Neural crest cell (in vitro differentiated cells): ENCODE results near the gene PGA4. TPM values are rescaled to one million over a fixed set of nuclear protein-coding genes. Genes with fewer than 3 reads are reported as not detected.
A peak's percentile ranks its signal among the peaks of the same experiment; 100 is the strongest.
"Not testable (repeated sequence)": the region's sequence is repeated elsewhere in the genome, so short reads cannot be mapped to it uniquely, and the experiment has no call there.

Experiments
- DNase-seq: peaks from one replicate; pipeline ENCODE4 v3.0.0; 2021; ENCODE audit warnings: low read depth, mixed read lengths, low spot score
- H3K27ac Mint-ChIP-seq: one replicate; pipeline ENCODE4 v1.8.0; 2021; ENCODE audit warnings: mild to moderate bottlenecking, mixed read lengths; ENCODE audit not compliant: unreplicated experiment
- H3K27me3 Mint-ChIP-seq: 2 replicates; pipeline ENCODE4 v1.8.0; 2021; ENCODE audit warnings: low read depth, mild to moderate bottlenecking, mixed read lengths
- H3K36me3 Mint-ChIP-seq: 2 replicates; pipeline ENCODE4 v1.8.0; 2021; ENCODE audit warnings: low read depth, mild to moderate bottlenecking, mixed read lengths
- H3K4me1 Mint-ChIP-seq: 2 replicates; pipeline ENCODE4 v1.8.0; 2021; ENCODE audit warnings: mixed read lengths
- H3K4me3 Mint-ChIP-seq: one replicate; pipeline ENCODE4 v1.8.0; 2021; ENCODE audit warnings: mild to moderate bottlenecking, mixed read lengths
- H3K9me3 Mint-ChIP-seq: 2 replicates; pipeline ENCODE4 v1.8.0; 2021; ENCODE audit warnings: mixed read lengths
- total RNA-seq: library from RNA; stranded (reverse); gene quantifications from 2 replicates; pipeline ENCODE4 v1.2.1, GENCODE V29; 2021
- TF ChIP-seq, protein P1 (sequence below): fragments of 200-600 bp; sonication (generic); conservative IDR thresholded peaks from 2 replicates; pipeline ENCODE4 v1.5.0; 2021; ENCODE audit warnings: antibody characterized with exemption, mild to moderate bottlenecking

The PGA4 gene
- total RNA-seq, 1 donor from 2014 or later = not detected

- no peaks in the 10 kb centered on the region for H3K36me3 Mint-ChIP-seq
- peaks cover 34% of the 10 kb centered on the region for H3K27me3 Mint-ChIP-seq
- no peak overlapping the region for H3K27ac Mint-ChIP-seq
- H3K9me3 Mint-ChIP-seq = peaks cover 4% of the 10 kb centered on the region
- H3K4me3 Mint-ChIP-seq = no peak overlapping the region
- no peak for DNase-seq
- no peaks in the 10 kb centered on the region for H3K4me1 Mint-ChIP-seq
- TF ChIP-seq, protein P1, sequence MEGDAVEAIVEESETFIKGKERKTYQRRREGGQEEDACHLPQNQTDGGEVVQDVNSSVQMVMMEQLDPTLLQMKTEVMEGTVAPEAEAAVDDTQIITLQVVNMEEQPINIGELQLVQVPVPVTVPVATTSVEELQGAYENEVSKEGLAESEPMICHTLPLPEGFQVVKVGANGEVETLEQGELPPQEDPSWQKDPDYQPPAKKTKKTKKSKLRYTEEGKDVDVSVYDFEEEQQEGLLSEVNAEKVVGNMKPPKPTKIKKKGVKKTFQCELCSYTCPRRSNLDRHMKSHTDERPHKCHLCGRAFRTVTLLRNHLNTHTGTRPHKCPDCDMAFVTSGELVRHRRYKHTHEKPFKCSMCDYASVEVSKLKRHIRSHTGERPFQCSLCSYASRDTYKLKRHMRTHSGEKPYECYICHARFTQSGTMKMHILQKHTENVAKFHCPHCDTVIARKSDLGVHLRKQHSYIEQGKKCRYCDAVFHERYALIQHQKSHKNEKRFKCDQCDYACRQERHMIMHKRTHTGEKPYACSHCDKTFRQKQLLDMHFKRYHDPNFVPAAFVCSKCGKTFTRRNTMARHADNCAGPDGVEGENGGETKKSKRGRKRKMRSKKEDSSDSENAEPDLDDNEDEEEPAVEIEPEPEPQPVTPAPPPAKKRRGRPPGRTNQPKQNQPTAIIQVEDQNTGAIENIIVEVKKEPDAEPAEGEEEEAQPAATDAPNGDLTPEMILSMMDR = no peak
Measured at GRCh38 chr11:61176446-61176845, 45.7 kb upstream of the PGA4 start.

DNA sequence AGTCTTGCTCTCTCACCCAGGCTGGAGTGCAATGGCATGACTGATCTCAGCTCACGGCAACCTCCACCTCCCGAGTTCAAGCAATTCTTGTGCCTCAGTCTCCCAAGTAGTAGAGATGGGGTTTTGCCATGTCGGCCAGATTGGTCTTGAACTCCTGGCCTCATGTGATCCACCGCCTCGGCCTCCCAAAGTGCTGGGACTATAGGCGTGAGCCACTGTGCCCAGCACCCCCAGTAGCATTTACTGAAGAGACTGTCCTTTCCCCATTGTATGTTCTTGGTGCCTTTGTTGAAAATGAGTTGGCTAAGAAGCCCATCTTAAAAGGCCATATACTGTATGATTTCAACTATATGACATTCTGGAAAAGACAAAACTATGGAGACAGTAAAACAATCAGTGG lies 41.9 kb upstream of the PGA4 start:
- not testable (repeated sequence) for H3K4me3 Mint-ChIP-seq, H3K36me3 Mint-ChIP-seq, DNase-seq, H3K27ac Mint-ChIP-seq, H3K4me1 Mint-ChIP-seq, H3K9me3 Mint-ChIP-seq
- peaks cover 18% of the 10 kb centered on the region for H3K27me3 Mint-ChIP-seq

DNA sequence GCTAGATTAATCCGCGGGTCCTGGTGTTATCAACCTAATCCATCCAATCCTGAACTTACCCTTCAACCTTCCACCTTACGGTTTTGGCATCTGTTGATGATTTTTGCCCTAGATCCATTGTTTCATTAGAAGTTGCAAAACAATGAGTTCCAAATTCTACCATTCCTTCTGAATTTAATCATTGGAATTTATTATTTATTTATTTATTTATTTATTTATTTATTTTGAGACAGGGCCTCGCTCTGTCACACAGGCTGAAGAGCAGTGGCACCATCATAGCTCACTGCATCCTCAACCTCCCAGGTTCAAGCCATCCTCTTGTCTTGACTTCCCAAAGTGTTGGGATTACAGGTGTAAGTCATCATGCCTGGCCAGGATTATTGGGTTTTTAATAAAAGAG lies 40.7 kb upstream of the PGA4 start:
- DNase-seq = no peak
- H3K27me3 Mint-ChIP-seq = peaks cover 9% of the 10 kb centered on the region
- no peaks in the 10 kb centered on the region for H3K4me1 Mint-ChIP-seq
- TF ChIP-seq, protein P1 = no peak
- H3K36me3 Mint-ChIP-seq = no peaks in the 10 kb centered on the region
- H3K9me3 Mint-ChIP-seq = no peaks in the 10 kb centered on the region
- H3K27ac Mint-ChIP-seq = no peak overlapping the region
- H3K4me3 Mint-ChIP-seq = no peak overlapping the region

GRCh38 chr11:61183645-61184044 lies 38.5 kb upstream of the PGA4 start:
- TF ChIP-seq, protein P1 = peak; percentile 57
- Mint-ChIP-seq H3K4me1 (peaks cover 4% of the 10 kb centered on the region), H3K9me3 (no peaks in the 10 kb centered on the region), H3K36me3 (no peaks in the 10 kb centered on the region), H3K4me3 (no peak overlapping the region), H3K27ac (peak overlapping the region; percentile 15), H3K27me3 (peaks cover 7% of the 10 kb centered on the region)
- no peak for DNase-seq

- no peaks in the 10 kb centered on the region for H3K27me3 Mint-ChIP-seq
- no peak for DNase-seq
- H3K36me3 Mint-ChIP-seq = no peaks in the 10 kb centered on the region
- no peak overlapping the region for H3K27ac Mint-ChIP-seq
- TF ChIP-seq, protein P1 = no peak
- peaks cover 4% of the 10 kb centered on the region for H3K4me1 Mint-ChIP-seq
- no peak overlapping the region for H3K4me3 Mint-ChIP-seq
- H3K9me3 Mint-ChIP-seq = no peaks in the 10 kb centered on the region
Measured at GRCh38 chr11:61186504-61186903, 35.6 kb upstream of the PGA4 start.

DNA sequence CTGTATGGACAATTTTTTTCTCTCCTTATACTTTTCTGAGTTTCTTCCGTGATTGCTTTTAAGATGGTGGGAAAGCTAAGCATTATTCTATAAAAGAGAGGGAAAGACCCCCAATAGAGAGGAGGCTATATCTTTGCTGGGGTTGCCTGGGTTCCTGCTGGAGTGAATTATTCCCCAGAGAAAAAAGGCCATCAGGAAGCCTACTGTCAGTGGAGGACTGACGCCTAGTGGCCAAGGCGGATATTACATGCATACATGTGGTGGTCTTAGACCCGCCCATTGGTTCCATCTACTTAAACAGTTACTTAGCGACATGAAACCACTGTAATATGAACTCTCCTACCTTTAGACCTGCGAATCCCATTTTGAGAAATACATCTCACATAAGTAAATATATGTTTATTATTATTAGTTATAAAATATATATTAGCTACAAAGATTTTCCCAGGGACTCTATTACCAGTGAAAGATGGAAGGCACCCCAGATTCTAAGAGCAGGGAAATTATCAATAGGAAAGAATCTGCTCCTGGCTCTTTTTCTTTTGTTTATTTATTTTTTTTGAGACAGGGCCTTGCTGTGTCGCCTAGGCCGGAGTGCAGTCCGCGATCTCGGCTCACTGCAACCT lies 34.5 kb upstream of the PGA4 start:
- H3K4me3 Mint-ChIP-seq = no peak overlapping the region
- TF ChIP-seq, protein P1 = peak; percentile 96
- H3K27me3 Mint-ChIP-seq = no peaks in the 10 kb centered on the region
- peak; percentile 93 for DNase-seq
- H3K27ac Mint-ChIP-seq = no peak overlapping the region
- no peaks in the 10 kb centered on the region for H3K36me3 Mint-ChIP-seq
- no peaks in the 10 kb centered on the region for H3K9me3 Mint-ChIP-seq
- H3K4me1 Mint-ChIP-seq = peaks cover 4% of the 10 kb centered on the region
